ENCODE measurements around the gene HSPA9.
"Not testable (repeated sequence)": the region's sequence is repeated elsewhere in the genome, so short reads cannot be mapped to it uniquely, and the experiment has no call there.

Gene HSPA9

GRCh38 chr5:138529812-138530211 is 45.4 kb downstream of the HSPA9 start:
- no peak for DNase-seq (ENCODE audit: low spot score)

- DNase-seq (ENCODE audit: low spot score), result no peak
Observed at GRCh38 chr5:138528744-138529469, 46.3 kb downstream of the HSPA9 start.

GRCh38 chr5:138528208-138528607 is 47.0 kb downstream of the HSPA9 start:
- DNase-seq (ENCODE audit: low spot score), result no peak

GRCh38 chr5:138527170-138527569 is 48.0 kb downstream of the HSPA9 start:
- DNase-seq (ENCODE audit: low spot score), result no peak

- DNase-seq (ENCODE audit: low spot score), result no peak
Observed at GRCh38 chr5:138523406-138523805, 51.8 kb downstream of the HSPA9 start.

- no peak for DNase-seq (ENCODE audit: low spot score)
Observed at GRCh38 chr5:138520971-138521370, 54.2 kb downstream of the HSPA9 start.

- DNase-seq (ENCODE audit: low spot score), result no peak
Observed at GRCh38 chr5:138517437-138517836, 57.8 kb downstream of the HSPA9 start.

- DNase-seq (ENCODE audit: low spot score), result peak; percentile 58
Observed at GRCh38 chr5:138515556-138516245, 59.5 kb downstream of the HSPA9 start.

GRCh38 chr5:138514021-138514420 is 61.2 kb downstream of the HSPA9 start:
- no peak for DNase-seq (ENCODE audit: low spot score)

- DNase-seq (ENCODE audit: low spot score), result no peak
Observed at GRCh38 chr5:138508958-138509357, 66.2 kb downstream of the HSPA9 start.

- DNase-seq (ENCODE audit: low spot score), result not testable (repeated sequence)
Observed at GRCh38 chr5:138507485-138507884, 67.7 kb downstream of the HSPA9 start.

- DNase-seq (ENCODE audit: low spot score), result no peak
Observed at GRCh38 chr5:138506370-138507306, 68.6 kb downstream of the HSPA9 start.

- peak; percentile 15 for DNase-seq (ENCODE audit: low spot score)
Observed at GRCh38 chr5:138504799-138505198, 70.4 kb downstream of the HSPA9 start.

Measured in putamen (tissue), 1 donor.